Suppressor macrophage treated with lipopolysaccharide for 1 hour (primary cell): ENCODE measurements around the gene UNC5C.

Experiments used
- DNase-seq, 3 donors: peaks; one replicate each; pipeline ENCODE4 v3.0.0-alpha.2; 2020 to 2022

Gene UNC5C

DNA sequence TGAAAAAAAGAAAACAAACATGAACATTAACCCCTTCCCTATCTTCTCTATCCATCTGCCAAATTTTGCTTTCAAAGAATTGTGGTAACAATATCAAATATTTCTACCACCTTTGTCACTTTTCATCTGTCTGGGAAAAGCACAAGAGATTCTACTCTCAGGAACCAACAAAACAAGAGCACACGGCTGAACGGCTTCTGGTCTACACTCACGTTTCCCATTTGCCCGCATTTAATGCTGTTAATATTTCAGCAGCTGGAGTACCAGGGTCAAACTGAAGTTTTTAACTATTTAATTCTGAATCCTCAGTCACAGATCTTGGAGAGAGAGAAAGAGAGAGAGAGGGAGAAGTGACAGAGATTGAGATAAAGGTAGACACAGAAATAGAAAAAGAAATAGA is 91.4 kb downstream of the UNC5C start:
- no peak for DNase-seq

DNA sequence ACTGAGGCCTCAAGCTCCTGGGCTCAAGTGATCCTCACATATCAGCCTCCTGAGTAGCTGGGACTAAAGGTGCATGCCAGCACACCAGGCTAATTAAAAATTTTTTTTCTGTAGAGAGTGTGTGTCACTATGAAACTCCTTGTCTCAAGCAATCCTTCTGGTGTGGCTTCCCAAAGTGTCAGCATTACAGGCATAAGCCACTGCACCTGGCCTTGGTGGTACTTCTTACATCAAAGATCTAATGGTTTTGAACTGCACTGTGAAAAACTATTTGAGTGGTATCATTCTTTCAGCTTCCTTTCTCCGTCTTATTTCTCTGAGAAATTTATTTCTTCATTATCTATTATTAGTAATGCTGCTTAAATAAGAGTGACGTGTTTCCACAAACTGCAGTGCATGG is 98.5 kb downstream of the UNC5C start:
- DNase-seq = no peak

DNA sequence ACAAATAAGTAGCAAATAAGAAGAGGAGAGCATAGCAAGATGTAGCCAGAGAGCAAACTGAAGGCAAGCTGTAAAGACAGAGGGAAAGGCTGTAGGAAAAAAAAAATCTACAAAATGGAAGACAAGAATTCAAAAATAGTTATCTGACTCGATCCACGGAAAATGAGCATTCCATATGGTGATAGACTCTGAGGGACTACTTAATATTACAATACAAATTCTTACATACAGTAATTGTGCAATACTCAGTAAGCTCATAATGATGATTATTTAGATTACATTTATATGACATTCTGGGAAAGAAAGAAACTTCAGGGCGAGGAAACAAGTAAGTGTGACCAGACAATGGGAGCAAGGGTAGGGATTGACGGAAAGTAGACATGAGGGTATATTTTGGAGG is 102.6 kb downstream of the UNC5C start:
- DNase-seq = no peak

DNA sequence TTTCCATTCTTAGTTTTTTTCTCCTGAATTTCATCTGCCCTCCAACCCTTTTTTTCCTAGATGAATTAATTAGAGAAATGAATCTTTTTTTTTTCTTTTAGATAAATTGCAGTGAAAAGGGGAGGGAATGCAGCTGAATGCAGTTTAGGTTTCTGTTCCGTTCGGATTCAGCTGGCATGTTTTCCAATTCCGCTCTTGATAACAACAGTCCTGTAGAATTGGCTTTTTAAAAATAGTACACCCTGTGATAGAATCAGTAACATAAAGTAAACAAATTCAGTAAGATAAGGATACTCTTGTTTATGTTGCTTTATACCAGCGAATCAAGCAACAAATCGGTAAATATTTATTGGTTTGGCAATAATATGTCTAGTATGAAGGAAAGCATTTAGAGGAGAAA is 103.5 kb downstream of the UNC5C start:
- DNase-seq = no peak

DNA sequence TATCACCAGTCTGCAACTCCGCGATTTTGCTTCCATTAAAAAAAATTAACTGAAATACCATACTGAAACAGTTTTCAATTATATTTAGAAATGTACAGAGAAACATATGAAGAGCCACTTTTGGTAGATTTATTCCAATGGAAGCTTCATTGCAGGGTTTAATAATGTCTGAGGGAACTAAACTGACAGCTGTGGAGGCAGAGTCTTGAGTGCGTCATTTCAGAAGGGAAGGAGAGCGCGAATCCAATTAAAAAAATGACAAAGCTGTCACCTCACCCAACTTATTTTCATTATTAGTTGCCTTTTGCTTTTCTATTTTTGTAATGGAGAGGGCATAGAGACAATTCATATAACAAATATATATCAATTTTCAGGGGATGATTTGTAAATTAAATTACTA is 104.0 kb downstream of the UNC5C start:
- DNase-seq = no peak

DNA sequence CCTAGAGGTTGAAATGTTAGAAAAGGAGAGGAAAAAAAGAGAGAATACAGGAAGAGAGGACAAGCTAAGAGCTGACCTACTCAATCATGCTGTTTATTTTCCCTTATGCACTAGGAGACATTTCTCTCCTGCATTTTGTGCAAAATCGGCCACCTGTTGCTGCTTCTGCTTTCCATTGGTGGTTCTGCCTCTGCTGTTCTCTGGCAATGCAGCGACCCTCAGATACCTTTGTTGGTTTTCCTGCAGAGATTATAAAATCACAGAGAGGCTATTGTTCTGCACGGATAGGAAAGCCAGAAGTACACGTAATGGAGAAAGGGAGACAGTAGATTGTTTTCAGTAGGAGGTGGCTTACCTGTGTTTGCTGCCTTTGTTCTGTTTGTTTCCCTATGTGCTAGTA is 108.9 kb downstream of the UNC5C start:
- no peak for DNase-seq

DNA sequence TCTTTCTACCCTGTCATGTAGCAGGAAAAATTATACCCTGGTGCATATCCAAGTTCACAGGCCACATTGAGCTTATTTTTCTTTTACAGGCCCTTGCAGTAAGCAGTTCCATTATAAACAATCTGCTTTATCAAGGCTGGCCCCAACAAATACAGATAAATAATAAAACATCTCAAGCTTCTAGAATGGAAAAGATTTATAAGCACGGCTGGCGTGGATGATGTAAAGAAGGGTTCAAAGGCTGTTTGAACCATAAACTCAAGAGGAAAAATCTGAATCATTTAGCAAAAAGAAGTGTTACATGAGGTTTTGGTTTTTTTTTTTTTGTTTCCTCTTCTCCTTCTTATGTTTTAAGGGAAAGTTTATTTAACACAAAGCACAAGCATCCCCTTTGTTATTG is 109.7 kb downstream of the UNC5C start:
- no peak for DNase-seq

DNA sequence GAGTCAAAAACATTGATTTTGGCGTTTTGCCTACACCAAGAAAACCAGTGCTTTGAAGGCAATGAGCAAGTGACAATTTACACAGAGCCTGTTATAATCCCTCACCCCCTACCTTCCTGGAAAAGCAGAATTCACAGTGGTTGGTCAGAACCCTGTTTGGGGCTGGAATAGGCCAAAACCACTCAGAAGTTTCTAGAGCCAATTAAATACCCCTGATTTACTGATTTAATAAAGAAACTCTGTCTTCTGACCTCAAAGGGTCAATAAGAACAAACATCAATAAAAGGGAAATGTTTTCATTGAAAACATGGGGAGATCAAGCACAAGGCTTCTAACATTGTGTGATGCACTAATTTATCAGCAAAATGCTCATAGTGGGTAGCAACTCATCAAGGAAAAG is 116.3 kb downstream of the UNC5C start:
- DNase-seq = no peak

DNA sequence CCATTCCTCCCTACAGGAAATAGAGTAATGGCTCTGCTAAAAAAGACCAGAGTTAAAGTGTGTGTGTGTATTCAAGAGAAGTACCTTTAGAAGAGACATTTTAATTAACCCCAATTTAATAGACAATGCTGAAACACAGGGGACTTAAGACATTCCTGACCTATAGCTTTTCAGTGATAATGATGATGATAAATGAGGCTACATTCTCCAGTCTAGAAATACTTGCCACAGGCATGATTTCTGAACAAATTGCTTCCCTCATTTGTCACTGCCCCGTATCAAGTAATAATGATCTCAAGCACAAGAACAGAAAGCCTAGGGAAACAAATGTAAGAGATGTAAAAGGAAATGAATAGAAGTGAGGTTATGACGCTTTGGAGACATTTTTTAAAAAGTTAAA is 117.1 kb downstream of the UNC5C start:
- DNase-seq = no peak

DNA sequence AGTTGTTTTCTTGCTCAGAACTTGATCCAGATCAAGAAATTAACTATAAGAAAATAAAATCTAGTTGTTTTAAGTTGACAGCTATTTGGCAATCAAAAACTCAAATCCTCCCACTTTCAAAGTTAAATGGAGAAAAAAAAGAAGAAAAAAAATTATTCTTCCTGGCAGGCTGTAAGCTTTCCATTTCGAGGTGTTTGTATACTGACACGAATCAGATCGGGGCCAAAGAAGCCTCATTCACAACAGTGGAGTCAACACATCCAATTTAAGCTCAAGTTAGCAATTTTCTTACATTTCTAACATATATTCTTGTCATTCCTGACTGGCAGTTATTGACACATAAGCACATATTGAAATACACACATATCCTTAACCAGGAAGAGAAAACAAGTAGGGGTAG is 119.4 kb downstream of the UNC5C start:
- DNase-seq = no peak

DNA sequence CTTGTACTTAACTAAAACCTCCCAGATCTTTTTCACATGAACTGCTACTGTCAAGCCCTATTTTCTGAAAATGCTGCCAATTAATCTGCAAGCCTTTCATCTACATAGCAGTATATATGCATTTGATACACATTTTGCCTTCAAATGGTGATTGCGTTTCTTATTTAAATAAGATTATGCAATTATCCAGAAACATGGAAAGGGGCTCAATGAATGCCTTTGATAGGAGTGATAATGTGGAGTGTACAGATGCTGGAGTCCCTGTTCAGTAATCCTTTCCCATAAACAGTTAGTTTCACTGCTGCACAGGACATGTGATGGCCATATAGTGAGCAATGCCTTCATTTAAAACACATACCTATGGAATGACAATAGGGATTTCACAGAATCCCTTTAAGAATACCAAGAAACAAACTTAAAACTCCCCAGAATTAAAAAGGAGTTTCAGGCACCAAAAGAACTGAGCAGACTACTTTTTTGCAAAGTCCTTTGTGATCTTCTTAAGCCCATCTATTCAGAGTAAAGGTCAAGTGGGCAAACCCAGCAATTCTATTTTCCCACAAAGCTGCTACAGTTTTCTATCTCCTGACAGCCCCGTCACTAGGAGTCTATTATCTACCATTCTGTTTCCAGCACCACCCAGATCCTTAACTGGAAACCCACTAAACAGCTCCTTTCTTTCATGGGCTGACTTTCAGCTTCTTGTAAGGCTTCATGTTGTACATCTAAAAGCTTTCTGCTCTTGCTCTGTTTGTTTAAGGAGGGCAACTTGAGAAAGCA is 120.3 kb downstream of the UNC5C start:
- DNase-seq = no peak

DNA sequence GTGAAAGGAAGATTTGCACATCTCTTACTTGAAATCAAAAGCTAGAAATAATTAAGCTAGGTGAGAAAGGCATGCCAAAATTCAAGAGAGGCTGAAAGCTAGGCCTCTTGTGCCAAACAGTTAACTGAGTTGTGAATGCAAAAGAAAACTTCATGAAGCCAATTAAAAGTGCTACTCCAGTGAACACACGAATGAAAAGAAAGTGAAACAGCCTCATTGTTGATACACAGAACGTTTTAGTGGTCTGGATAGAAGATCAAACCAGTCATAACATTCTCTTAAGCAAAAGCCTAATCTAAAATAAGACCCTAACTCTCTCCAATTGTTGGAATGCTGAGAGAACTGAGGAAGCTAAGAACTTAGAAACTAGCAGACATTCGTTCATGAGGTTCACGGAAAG is 122.3 kb downstream of the UNC5C start:
- DNase-seq = no peak

DNA sequence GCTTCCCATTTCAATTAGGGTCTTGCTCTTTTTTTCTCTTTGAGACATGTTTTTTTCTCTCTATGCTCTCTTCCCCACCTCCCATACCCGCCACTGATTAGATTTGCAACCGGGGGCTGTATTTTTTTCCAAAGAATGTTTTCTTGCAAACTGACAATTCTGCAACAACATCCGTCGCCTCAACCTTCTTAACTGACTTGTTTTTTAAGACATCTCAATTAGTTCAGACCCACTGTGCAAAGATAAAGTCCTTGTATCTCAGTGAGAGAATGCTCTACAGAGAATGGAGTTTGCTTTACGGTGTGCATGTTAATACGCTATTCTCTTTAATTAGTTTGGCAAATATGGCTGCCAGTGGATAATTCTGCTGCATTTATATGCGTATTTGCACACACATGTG is 126.3 kb downstream of the UNC5C start:
- DNase-seq = no peak

DNA sequence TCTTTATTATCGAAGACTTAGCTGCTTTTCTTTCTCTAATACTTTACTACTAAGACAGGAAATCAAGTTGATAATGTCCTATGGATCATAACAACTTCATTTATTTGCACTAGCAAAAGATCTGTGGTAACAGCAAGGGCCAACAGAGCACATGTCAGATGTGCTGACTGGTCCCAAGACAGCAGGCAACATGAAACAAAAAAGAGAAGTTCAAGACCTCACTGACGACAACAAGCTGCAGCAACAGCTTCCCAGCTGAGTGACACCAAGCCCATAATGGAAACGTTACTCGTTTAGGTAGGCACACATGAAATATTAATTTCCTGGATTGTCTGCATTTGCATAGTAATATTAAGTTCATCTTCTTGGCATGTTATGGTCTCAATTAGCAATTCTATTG is 126.9 kb downstream of the UNC5C start:
- peak in 2 of 3 donors; percentile 1 for DNase-seq

DNA sequence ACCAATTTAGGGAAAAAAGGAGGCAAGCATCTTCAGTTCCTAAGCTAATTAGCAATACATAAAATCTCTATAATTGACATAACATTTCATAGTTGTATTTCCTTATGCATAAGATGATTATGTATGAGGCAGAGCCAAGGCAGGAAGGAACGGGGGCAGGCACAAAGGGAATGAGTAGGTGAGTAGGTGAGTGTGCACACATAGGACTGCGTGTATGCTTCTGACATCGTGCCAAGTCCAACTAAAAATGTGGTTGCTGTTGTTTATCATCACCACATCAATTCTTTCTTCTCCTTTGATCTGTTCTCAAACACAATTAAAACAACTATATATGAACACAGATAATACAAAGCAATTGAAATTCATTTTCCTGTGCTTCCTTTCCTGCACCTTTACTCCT is 131.2 kb downstream of the UNC5C start:
- no peak for DNase-seq

DNA sequence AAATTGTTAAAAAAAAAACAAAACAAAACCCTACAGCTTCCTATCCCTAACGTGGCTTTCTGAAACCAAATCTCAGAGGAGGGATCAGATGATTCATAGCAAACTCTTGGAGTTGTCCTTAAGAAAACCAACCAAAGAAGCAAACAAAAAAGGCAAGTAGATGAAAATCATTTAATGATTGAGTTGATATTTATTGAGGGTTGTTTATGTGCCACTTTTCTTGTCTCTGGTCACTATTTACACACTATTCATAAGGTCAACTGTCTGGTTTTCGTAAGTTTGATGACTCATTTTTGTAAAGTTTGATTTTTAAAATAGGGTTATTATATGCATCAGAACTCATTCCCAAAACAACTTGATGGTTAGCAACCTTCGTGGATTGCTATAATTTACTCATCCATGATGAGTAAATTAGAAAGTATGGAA is 133.4 kb downstream of the UNC5C start:
- DNase-seq = no peak

DNA sequence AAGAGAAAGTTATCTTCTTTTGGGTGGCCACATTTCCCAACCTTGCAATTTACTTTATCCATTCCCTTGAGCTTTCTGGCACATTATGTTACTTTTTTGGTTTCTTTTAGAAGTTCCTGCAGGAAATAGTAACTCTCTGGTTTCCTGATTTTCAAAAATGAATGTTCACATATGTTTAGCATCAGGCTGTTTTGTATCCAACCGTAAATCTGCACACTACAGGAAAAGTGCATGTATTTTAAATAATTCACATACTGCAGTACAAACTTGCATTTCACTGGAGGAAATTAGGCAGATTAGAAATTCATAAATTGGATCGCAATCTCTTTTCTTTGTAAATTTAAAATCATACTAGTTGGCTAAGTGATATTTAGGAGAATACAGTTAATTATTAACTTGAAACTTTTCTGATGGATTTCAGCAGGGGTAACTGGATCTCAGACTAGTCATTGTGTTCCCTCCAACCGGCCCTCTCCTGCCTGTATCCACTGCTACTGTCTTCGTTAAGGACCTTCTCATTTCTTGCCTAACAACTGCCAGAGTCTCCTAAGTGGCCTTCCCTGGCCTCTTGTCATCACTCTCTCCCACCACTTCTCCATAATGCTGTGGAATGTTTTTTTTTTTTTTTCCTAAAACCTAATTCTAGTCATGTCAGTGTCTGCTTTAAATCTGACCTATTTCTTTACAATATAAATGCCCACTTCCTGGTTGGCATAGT is 137.2 kb downstream of the UNC5C start:
- no peak for DNase-seq

DNA sequence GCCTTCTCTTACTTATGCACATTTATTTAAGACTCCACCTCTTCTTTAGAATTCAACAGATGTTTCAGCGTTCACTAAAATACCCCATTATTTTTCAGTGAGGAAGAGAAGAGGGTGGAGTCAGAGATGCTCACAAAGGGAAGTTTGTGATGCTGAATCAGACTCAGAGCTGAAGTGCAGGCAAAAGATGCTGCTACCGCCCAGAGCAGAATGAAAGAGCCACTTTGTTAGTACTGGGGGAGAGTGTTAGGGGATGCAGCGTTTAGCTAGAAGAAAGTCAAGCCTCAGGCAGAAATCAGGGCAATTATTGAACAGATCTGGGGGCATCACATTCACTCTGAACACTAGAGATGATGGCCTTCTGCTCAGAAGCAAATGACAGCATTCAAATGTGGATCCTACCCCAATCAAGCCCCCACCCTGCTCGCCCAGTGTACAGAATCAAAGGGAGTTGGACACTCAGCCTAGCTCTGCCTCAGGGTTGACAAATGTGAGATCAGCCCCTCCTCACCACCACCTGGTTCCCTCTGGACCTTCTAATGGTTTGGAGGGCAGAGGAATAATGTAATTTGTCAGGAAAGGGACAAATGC is 138.3 kb downstream of the UNC5C start:
- no peak for DNase-seq

DNA sequence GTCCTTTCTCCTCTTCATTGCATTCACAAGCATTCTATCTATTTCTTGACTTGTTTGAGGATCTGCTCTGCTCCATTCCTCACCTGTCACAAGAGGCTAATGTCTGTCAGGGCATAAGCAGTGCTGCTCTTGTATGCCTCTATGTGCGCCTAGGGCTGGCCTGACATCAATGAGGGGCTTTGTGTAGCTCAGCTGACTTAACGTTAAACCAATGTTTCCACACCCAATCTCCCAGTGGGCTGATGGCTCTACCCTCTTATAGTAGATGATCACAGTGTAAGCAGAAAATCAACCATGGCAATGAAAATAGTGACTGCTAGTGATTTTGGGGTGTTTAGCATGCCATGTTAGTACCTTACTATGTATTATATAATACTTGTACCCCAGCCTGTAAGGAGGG is 139.0 kb downstream of the UNC5C start:
- DNase-seq = no peak

DNA sequence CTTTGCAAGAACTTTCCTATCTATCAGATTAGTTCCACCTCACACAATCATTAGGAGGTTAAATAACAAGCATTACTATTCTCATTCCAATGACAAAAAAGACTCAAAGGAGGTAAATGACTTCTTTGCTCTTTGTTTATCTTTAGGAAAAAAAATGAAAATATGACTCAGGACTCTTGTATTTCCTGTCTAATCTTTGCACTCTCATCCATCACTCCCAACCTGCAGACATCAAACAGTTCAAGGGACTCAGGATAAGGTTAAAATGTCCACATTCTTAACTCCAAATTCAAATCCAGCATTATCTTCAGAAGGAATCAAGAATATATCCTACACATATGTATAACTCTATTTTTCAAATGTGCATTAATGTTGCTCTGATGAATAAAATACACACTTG is 139.6 kb downstream of the UNC5C start:
- no peak for DNase-seq

DNA sequence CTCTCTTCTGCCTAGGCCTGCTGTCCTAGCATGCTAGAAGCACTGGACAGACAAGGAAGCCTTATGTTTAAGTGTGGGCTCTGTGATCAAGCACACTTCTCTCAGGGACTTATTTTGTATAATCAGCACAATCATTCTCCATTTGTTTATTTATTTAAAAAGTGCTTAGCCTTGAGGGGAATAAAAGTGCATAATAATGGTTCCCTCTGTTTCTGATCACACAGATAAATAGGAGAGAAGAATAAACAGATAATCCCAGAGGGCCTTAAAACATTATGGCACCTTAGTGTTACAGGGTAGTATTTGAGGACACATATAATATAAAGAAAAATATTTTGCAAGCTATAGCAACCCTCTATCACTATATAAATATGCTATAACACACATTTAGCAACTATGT is 146.5 kb downstream of the UNC5C start:
- DNase-seq = no peak

DNA sequence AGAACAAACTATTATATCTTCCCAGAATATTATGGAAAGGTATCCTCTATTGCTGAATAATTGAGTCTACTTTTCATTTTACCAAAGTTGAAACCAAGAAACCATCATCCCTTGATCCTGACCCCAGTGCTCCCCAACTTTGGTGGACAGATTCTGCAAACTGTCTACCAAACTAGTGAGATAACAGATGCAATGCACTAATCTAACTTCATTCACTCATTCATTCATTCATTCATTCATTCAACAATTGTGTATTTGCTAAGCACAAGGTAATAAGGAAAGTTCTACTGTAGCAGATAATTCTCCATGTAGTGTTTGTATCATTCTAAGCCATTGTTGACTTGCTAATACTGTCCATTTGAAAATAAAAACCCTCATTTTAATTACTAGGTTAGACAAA is 150.6 kb downstream of the UNC5C start:
- no peak for DNase-seq

DNA sequence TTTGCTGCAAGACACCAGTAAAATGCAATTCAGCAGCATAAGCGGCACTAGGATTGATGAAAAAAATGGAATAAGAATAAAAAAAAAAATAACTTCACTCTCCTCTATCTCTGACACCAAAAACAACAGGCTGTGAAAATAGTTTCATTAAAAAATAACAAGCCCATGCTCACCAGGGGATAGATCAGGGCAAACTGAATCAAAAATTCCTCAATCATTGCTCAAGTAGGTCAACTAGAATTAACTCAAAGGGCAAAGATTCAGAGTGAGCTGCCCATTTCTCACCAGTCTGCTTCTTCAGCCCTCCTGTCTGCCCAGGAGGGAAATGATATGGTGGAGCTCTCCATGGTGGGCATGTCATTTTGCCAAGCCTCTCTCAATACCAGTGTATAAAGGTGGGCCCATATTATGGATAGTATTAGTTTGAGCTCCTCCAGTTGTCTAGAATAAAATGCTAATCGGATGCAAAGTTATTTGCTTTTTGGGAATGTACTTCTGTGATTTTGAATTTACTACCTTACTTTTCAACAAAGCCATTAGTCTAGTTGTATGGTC is 153.9 kb downstream of the UNC5C start:
- DNase-seq = no peak

DNA sequence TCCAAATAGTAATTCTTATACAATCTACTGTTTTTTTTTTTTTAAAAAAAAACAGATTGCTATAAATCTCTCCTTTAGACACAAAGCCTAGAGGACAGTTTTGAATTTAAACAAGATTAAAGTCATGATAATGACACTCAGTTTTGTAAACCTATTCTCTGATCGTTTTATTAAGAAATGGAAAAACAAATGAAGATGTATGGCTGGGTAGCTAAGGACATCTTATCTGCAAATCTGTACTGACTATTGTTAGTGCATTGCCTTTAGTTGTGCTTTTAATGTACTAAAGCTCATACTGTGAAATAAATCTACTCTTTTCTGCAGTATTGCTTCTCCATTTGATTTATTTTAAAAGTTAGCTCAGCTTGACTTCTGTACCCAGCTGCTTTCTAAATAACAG is 155.0 kb downstream of the UNC5C start:
- no peak for DNase-seq
